HL-60 (cell line): ENCODE data around the gene AIFM1.

Experiments
- CTCF ChIP-seq: IDR thresholded peaks from one replicate; pipeline ENCODE4 v1.5.1; 2011; ENCODE audit warnings: low read length, control low read depth, inconsistent platforms; ENCODE audit not compliant: insufficient read depth
- GABPA ChIP-seq: IDR thresholded peaks from 2 replicates; pipeline ENCODE4 v1.6.1; 2012; ENCODE audit warnings: low read depth
- POLR2AphosphoS5 ChIP-seq: IDR thresholded peaks from 2 replicates; pipeline ENCODE4 v1.6.1; 2012; ENCODE audit warnings: low read depth
- REST ChIP-seq: IDR thresholded peaks from 2 replicates; pipeline ENCODE4 v1.6.1; 2012; ENCODE audit warnings: low read depth; ENCODE audit not compliant: insufficient replicate concordance
- SPI1 ChIP-seq: IDR thresholded peaks from 2 replicates; pipeline ENCODE4 v1.6.1; 2012; ENCODE audit warnings: low read depth, mild to moderate bottlenecking, borderline replicate concordance

- no peak for TF ChIP-seq POLR2AphosphoS5
- no peak for TF ChIP-seq CTCF
- TF ChIP-seq GABPA: no peak
- no peak for TF ChIP-seq REST
- no peak for TF ChIP-seq SPI1
These were observed 84.8 kb downstream of the AIFM1 start for GRCh38 chrX:130080791-130081367.
